G401 (cell line): ENCODE data around the gene SRGAP3. TPM values are rescaled to one million over a fixed set of nuclear protein-coding genes. Genes with fewer than 3 reads are reported as not detected.

ENCODE experiments used
- DNase-seq: peaks from one replicate; pipeline ENCODE4 v3.0.0-alpha.2; 2015; ENCODE audit warnings: low spot score
- in situ Hi-C: cut with HindIII; loops from 2 replicates; pipeline ENCODE4 v1.10.0; 2016; ENCODE audit warnings: low sequenced_read_pairs, mixed read lengths
- total RNA-seq: library from RNA; depleted of rRNA; stranded (reverse); fragments of >200 nt; shearing (Covaris generic); gene quantifications from 2 replicates; pipeline ENCODE4 v1.2.3, GENCODE V29; 2014

The SRGAP3 gene
- total RNA-seq, 1 experiment from 2014 or later, result 0.37 TPM

GRCh38 chr3:9230596-9230995 lies 18.9 kb downstream of the SRGAP3 start:
- in situ Hi-C loops, result no loop called here
- DNase-seq, result no peak

GRCh38 chr3:9229879-9230278 lies 19.6 kb downstream of the SRGAP3 start:
- in situ Hi-C loops, result no loop called here
- DNase-seq, result no peak

- DNase-seq, result no peak
- in situ Hi-C loops, result no loop called here
These were observed 20.1 kb downstream of the SRGAP3 start for GRCh38 chr3:9229325-9229724.

GRCh38 chr3:9226326-9226725 lies 23.1 kb downstream of the SRGAP3 start:
- no peak for DNase-seq
- in situ Hi-C loops, result no loop called here

- DNase-seq, result no peak
- in situ Hi-C loops, result no loop called here
These were observed 24.2 kb downstream of the SRGAP3 start for GRCh38 chr3:9225268-9225667.

- DNase-seq, result no peak
- in situ Hi-C loops, result no loop called here
These were observed 25.0 kb downstream of the SRGAP3 start for GRCh38 chr3:9224490-9224889.

- DNase-seq, result no peak
- in situ Hi-C loops, result no loop called here
These were observed 25.8 kb downstream of the SRGAP3 start for GRCh38 chr3:9223672-9224071.

- DNase-seq, result no peak
- in situ Hi-C loops, result no loop called here
These were observed 26.3 kb downstream of the SRGAP3 start for GRCh38 chr3:9222956-9223639.

- in situ Hi-C loops, result no loop called here
- no peak for DNase-seq
These were observed 27.4 kb downstream of the SRGAP3 start for GRCh38 chr3:9222049-9222448.

- DNase-seq, result no peak
- in situ Hi-C loops, result no loop called here
These were observed 31.0 kb downstream of the SRGAP3 start for GRCh38 chr3:9218514-9218846.

GRCh38 chr3:9217784-9218513 lies 31.5 kb downstream of the SRGAP3 start:
- DNase-seq, result peak; percentile 67
- in situ Hi-C loops, result no loop called here

GRCh38 chr3:9216736-9217135 lies 32.7 kb downstream of the SRGAP3 start:
- DNase-seq, result no peak
- in situ Hi-C loops, result no loop called here

GRCh38 chr3:9214599-9214998 lies 34.8 kb downstream of the SRGAP3 start:
- in situ Hi-C loops, result no loop called here
- no peak for DNase-seq

GRCh38 chr3:9214185-9214584 lies 35.3 kb downstream of the SRGAP3 start:
- in situ Hi-C loops, result no loop called here

GRCh38 chr3:9213019-9213634 lies 36.3 kb downstream of the SRGAP3 start:
- in situ Hi-C loops, result no loop called here
- DNase-seq, result peak; percentile 39

More at GRCh38 chr3:9214185-9214584, 35.3 kb downstream of the SRGAP3 start:
- no peak for DNase-seq

- in situ Hi-C loops, result no loop called here
- DNase-seq, result no peak
These were observed 38.1 kb downstream of the SRGAP3 start for GRCh38 chr3:9211155-9211950.

GRCh38 chr3:9209777-9210176 lies 39.7 kb downstream of the SRGAP3 start:
- DNase-seq, result no peak
- in situ Hi-C loops, result no loop called here

GRCh38 chr3:9208605-9209152 lies 40.8 kb downstream of the SRGAP3 start:
- no peak for DNase-seq
- in situ Hi-C loops, result no loop called here

GRCh38 chr3:9207116-9207763 lies 42.2 kb downstream of the SRGAP3 start:
- DNase-seq, result no peak
- in situ Hi-C loops, result no loop called here
